Measurements from ENCODE around the gene LCN15.

DNA sequence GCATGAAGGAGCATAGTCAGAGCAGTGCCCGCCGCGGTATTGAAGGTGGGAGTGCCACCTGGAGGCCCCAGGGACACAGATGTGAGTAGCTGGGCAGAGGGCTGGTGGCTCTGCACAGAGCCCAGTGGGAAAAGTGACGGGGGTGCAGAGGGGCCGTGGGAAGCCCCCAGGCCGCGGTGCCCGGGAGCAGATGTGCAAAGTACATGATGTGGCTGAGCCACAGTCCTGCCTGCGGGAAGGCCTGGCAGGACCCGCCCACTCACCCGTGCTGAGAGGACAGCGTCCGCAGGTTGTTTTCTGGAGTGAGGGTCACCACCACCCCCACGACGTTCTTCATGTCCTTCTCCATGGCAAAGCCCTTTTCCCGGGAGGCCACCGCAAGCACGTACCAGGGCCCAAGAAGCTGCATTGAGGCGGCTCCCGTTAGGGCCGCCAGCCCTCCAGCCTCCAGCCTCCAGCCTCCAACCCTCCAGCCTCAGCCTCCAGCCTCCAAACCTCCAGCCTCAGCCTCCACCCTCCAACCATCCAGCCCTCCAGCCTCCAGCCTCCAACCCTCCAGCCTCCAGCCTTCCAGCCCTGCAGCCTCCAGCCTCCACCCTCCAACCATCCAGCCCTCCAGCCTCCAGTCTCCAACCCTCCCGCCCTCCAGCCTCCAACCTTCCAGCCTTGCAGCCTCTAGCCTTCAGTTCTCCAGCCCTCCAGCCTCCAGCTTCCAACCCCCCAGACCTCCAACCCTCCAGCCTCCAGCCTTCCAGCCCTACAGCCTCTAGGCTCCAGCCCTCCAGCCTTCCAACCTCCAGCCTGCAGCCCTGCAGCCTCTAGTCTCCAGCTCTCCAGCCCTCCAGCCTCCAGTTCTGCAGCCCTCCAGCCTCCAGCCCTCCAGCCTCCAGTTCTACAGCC, 16.9 kb downstream of the LCN15 start:
- TF ChIP-seq, protein P1, sequence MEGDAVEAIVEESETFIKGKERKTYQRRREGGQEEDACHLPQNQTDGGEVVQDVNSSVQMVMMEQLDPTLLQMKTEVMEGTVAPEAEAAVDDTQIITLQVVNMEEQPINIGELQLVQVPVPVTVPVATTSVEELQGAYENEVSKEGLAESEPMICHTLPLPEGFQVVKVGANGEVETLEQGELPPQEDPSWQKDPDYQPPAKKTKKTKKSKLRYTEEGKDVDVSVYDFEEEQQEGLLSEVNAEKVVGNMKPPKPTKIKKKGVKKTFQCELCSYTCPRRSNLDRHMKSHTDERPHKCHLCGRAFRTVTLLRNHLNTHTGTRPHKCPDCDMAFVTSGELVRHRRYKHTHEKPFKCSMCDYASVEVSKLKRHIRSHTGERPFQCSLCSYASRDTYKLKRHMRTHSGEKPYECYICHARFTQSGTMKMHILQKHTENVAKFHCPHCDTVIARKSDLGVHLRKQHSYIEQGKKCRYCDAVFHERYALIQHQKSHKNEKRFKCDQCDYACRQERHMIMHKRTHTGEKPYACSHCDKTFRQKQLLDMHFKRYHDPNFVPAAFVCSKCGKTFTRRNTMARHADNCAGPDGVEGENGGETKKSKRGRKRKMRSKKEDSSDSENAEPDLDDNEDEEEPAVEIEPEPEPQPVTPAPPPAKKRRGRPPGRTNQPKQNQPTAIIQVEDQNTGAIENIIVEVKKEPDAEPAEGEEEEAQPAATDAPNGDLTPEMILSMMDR (IDR thresholded peaks at IDR 0.05) = no peak
- TF ChIP-seq POLR2AphosphoS5 (IDR thresholded peaks at IDR 0.05) (no peak), EP300 (IDR thresholded peaks at IDR 0.05; ENCODE audit: low read depth) (no peak), POLR2A (IDR thresholded peaks at IDR 0.05) (no peak)

All from transverse colon (tissue), 4 donors.